ENCODE data around the gene ABTB2. TPM values are rescaled to one million over a fixed set of nuclear protein-coding genes. Genes with fewer than 3 reads are reported as not detected.

ABTB2 gene
- polyA plus RNA-seq, 1 donor from 2014 or later: 0.68 TPM

DNA sequence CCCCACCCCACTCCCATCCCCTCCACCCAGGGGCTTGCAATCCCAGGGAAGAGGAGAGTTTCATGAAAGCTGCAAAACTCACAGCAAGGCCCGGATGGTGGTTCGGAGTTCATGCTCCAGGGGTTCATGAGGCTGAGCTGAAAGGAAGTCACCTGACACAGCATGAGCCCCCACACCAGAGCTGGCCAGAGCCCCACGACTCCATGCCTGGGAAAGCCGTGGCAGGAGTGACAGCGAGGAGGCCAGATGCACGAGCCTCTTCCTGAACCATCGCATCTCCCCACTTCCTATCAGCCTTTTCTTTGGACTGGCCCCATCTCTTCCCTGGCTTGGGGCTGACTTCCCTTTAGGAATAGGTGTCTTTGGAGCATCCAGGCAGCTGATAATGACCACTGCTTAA, 105.8 kb downstream of the ABTB2 start:
- no peak overlapping the region for H2AFZ ChIP-seq (ENCODE audit: low read depth, low read length)

DNA sequence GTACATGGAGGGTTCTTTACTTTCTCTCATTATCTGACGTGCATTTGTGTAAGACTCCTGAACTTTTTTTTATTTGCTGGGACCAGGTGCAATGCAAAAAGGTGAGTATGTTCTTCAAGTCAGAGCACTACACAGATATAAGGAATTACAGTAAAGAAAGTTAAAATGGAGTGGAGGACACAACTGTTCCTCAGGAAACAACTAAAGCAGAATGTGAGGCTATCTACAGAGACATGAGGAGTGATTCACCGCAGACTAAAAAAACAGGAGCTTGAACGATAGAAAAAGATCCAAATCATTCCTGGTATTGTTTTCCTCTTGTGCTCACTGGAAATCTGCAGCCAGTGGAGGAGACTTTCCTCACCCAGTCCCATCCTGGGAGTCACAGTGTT, 106.2 kb downstream of the ABTB2 start:
- no peak for TF ChIP-seq EZH2 (IDR thresholded peaks at IDR 0.05; ENCODE audit: borderline replicate concordance, insufficient read depth, low read length, poor library complexity, severe bottlenecking)
- TF ChIP-seq POLR2AphosphoS5 (IDR thresholded peaks at IDR 0.05): no peak
- no peak for TF ChIP-seq TAF1 (IDR thresholded peaks at IDR 0.05; ENCODE audit: low read depth)
- TF ChIP-seq, protein P1, sequence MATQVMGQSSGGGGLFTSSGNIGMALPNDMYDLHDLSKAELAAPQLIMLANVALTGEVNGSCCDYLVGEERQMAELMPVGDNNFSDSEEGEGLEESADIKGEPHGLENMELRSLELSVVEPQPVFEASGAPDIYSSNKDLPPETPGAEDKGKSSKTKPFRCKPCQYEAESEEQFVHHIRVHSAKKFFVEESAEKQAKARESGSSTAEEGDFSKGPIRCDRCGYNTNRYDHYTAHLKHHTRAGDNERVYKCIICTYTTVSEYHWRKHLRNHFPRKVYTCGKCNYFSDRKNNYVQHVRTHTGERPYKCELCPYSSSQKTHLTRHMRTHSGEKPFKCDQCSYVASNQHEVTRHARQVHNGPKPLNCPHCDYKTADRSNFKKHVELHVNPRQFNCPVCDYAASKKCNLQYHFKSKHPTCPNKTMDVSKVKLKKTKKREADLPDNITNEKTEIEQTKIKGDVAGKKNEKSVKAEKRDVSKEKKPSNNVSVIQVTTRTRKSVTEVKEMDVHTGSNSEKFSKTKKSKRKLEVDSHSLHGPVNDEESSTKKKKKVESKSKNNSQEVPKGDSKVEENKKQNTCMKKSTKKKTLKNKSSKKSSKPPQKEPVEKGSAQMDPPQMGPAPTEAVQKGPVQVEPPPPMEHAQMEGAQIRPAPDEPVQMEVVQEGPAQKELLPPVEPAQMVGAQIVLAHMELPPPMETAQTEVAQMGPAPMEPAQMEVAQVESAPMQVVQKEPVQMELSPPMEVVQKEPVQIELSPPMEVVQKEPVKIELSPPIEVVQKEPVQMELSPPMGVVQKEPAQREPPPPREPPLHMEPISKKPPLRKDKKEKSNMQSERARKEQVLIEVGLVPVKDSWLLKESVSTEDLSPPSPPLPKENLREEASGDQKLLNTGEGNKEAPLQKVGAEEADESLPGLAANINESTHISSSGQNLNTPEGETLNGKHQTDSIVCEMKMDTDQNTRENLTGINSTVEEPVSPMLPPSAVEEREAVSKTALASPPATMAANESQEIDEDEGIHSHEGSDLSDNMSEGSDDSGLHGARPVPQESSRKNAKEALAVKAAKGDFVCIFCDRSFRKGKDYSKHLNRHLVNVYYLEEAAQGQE (IDR thresholded peaks at IDR 0.05; ENCODE audit: borderline replicate concordance): no peak
- TF ChIP-seq, protein P2, sequence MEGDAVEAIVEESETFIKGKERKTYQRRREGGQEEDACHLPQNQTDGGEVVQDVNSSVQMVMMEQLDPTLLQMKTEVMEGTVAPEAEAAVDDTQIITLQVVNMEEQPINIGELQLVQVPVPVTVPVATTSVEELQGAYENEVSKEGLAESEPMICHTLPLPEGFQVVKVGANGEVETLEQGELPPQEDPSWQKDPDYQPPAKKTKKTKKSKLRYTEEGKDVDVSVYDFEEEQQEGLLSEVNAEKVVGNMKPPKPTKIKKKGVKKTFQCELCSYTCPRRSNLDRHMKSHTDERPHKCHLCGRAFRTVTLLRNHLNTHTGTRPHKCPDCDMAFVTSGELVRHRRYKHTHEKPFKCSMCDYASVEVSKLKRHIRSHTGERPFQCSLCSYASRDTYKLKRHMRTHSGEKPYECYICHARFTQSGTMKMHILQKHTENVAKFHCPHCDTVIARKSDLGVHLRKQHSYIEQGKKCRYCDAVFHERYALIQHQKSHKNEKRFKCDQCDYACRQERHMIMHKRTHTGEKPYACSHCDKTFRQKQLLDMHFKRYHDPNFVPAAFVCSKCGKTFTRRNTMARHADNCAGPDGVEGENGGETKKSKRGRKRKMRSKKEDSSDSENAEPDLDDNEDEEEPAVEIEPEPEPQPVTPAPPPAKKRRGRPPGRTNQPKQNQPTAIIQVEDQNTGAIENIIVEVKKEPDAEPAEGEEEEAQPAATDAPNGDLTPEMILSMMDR (IDR thresholded peaks at IDR 0.05; ENCODE audit: poor library complexity, severe bottlenecking): no peak
- TF ChIP-seq EP300 (conservative IDR thresholded peaks at IDR 0.05; ENCODE audit: poor library complexity, severe bottlenecking): no peak
- no peak for TF ChIP-seq SMC3 (conservative IDR thresholded peaks at IDR 0.05; ENCODE audit: poor library complexity)
- no peak for TF ChIP-seq MXI1 (conservative IDR thresholded peaks at IDR 0.05; ENCODE audit: poor library complexity, severe bottlenecking)
- TF ChIP-seq RAD21 (conservative IDR thresholded peaks at IDR 0.05): no peak
- no peak overlapping the region for H3K9ac ChIP-seq (ENCODE audit: low read length)
- no peaks in the 10 kb centered on the region for H3K79me2 ChIP-seq (replicated peaks; ENCODE audit: insufficient read depth, low read length)

More for the DNA sequence above, 105.8 kb downstream of the ABTB2 start:
- Histone ChIP-seq H3K4me2 (ENCODE audit: low read length) (no peak overlapping the region), H3K9ac (ENCODE audit: low read length) (no peak overlapping the region), H3K27ac (ENCODE audit: low read length) (no peak overlapping the region), H3K79me2 (replicated peaks; ENCODE audit: insufficient read depth, low read length) (no peaks in the 10 kb centered on the region), H3K4me3 (ENCODE audit: low read length) (no peak overlapping the region), H3K9me3 (ENCODE audit: low read length) (no peaks in the 10 kb centered on the region), H3K9me2 (ENCODE audit: insufficient read depth, low read length) (no peaks in the 10 kb centered on the region), H4K20me1 (ENCODE audit: insufficient read depth) (no peaks in the 10 kb centered on the region), H3F3A (ENCODE audit: insufficient read depth, low read length, poor library complexity, severe bottlenecking) (no peaks in the 10 kb centered on the region), H3K36me3 (ENCODE audit: insufficient read depth, low read length) (no peaks in the 10 kb centered on the region), H3K27me3 (ENCODE audit: insufficient read depth, low read depth, low read length) (no peaks in the 10 kb centered on the region)
- TF ChIP-seq EZH2 (IDR thresholded peaks at IDR 0.05; ENCODE audit: borderline replicate concordance, insufficient read depth, low read length, poor library complexity, severe bottlenecking) (no peak), EP300 (conservative IDR thresholded peaks at IDR 0.05; ENCODE audit: poor library complexity, severe bottlenecking) (no peak), RAD21 (conservative IDR thresholded peaks at IDR 0.05) (no peak), TAF1 (IDR thresholded peaks at IDR 0.05; ENCODE audit: low read depth) (no peak), POLR2AphosphoS5 (IDR thresholded peaks at IDR 0.05) (no peak), MXI1 (conservative IDR thresholded peaks at IDR 0.05; ENCODE audit: poor library complexity, severe bottlenecking) (no peak), SMC3 (conservative IDR thresholded peaks at IDR 0.05; ENCODE audit: poor library complexity) (no peak)
- TF ChIP-seq, protein P1 (IDR thresholded peaks at IDR 0.05; ENCODE audit: borderline replicate concordance): no peak
- TF ChIP-seq, protein P2 (IDR thresholded peaks at IDR 0.05; ENCODE audit: poor library complexity, severe bottlenecking): no peak

More for the DNA sequence above, 106.2 kb downstream of the ABTB2 start:
- Histone ChIP-seq H3K9me3 (ENCODE audit: low read length) (no peaks in the 10 kb centered on the region), H3K9me2 (ENCODE audit: insufficient read depth, low read length) (no peaks in the 10 kb centered on the region), H3K4me3 (ENCODE audit: low read length) (peak overlapping the region; percentile 44), H2AFZ (ENCODE audit: low read depth, low read length) (no peak overlapping the region), H3K27me3 (ENCODE audit: insufficient read depth, low read depth, low read length) (no peaks in the 10 kb centered on the region), H4K20me1 (ENCODE audit: insufficient read depth) (no peaks in the 10 kb centered on the region), H3K27ac (ENCODE audit: low read length) (no peak overlapping the region), H3K36me3 (ENCODE audit: insufficient read depth, low read length) (no peaks in the 10 kb centered on the region), H3F3A (ENCODE audit: insufficient read depth, low read length, poor library complexity, severe bottlenecking) (no peaks in the 10 kb centered on the region), H3K4me2 (ENCODE audit: low read length) (no peak overlapping the region)

Data from neural cell (in vitro differentiated cells).